ENCODE results near the gene HOXC9.

HOXC9 gene

GRCh38 chr12:53963434-53964314, 36.3 kb upstream of the HOXC9 start:
- DNase-seq (ENCODE audit: low read depth in 2 of 2) = no peak

- no peak for DNase-seq (ENCODE audit: low read depth in 2 of 2)
These were observed 35.6 kb upstream of the HOXC9 start for GRCh38 chr12:53964315-53964713.

GRCh38 chr12:53965281-53966084, 34.5 kb upstream of the HOXC9 start:
- DNase-seq (ENCODE audit: low read depth in 2 of 2) = no peak

GRCh38 chr12:53966085-53966384, 33.9 kb upstream of the HOXC9 start:
- DNase-seq (ENCODE audit: low read depth in 2 of 2) = no peak

GRCh38 chr12:53966385-53967133, 33.4 kb upstream of the HOXC9 start:
- no peak for DNase-seq (ENCODE audit: low read depth in 2 of 2)

GRCh38 chr12:53967421-53967925, 32.5 kb upstream of the HOXC9 start:
- no peak for DNase-seq (ENCODE audit: low read depth in 2 of 2)

- DNase-seq (ENCODE audit: low read depth in 2 of 2) = no peak
These were observed 31.5 kb upstream of the HOXC9 start for GRCh38 chr12:53968214-53969127.

GRCh38 chr12:53969588-53970259, 30.2 kb upstream of the HOXC9 start:
- no peak for DNase-seq (ENCODE audit: low read depth in 2 of 2)

- no peak for DNase-seq (ENCODE audit: low read depth in 2 of 2)
These were observed 29.5 kb upstream of the HOXC9 start for GRCh38 chr12:53970451-53970850.

GRCh38 chr12:53971129-53971528, 28.8 kb upstream of the HOXC9 start:
- no peak for DNase-seq (ENCODE audit: low read depth in 2 of 2)

- no peak for DNase-seq (ENCODE audit: low read depth in 2 of 2)
These were observed 28.3 kb upstream of the HOXC9 start for GRCh38 chr12:53971686-53972085.

- no peak for DNase-seq (ENCODE audit: low read depth in 2 of 2)
These were observed 27.7 kb upstream of the HOXC9 start for GRCh38 chr12:53972152-53972702.

GRCh38 chr12:53972722-53973235, 27.2 kb upstream of the HOXC9 start, which contains the start of gene HOXC11:
Gene HOXC11, plus strand, starts transcription at chr12:53973126. Its CDS starts 116 bp downstream, at chr12:53973242.
- DNase-seq (ENCODE audit: low read depth in 2 of 2) = no peak

- DNase-seq (ENCODE audit: low read depth in 2 of 2) = no peak
These were observed 26.5 kb upstream of the HOXC9 start for GRCh38 chr12:53973236-53974042.

GRCh38 chr12:53974084-53975063, 25.6 kb upstream of the HOXC9 start, which contains the start of gene HOTAIR:
Gene HOTAIR, minus strand, starts transcription at chr12:53974954.
- DNase-seq (ENCODE audit: low read depth in 2 of 2) = no peak

- DNase-seq (ENCODE audit: low read depth in 2 of 2) = no peak
These were observed 24.9 kb upstream of the HOXC9 start for GRCh38 chr12:53975064-53975471.

- no peak for DNase-seq (ENCODE audit: low read depth in 2 of 2)
These were observed 24.3 kb upstream of the HOXC9 start for GRCh38 chr12:53975479-53976152.
